ENCODE results near the gene ARRDC3.
A peak's percentile ranks its signal among the peaks of the same experiment; 100 is the strongest.
"Not testable (repeated sequence)": the region's sequence is repeated elsewhere in the genome, so short reads cannot be mapped to it uniquely, and the experiment has no call there.

The ARRDC3 gene

DNA sequence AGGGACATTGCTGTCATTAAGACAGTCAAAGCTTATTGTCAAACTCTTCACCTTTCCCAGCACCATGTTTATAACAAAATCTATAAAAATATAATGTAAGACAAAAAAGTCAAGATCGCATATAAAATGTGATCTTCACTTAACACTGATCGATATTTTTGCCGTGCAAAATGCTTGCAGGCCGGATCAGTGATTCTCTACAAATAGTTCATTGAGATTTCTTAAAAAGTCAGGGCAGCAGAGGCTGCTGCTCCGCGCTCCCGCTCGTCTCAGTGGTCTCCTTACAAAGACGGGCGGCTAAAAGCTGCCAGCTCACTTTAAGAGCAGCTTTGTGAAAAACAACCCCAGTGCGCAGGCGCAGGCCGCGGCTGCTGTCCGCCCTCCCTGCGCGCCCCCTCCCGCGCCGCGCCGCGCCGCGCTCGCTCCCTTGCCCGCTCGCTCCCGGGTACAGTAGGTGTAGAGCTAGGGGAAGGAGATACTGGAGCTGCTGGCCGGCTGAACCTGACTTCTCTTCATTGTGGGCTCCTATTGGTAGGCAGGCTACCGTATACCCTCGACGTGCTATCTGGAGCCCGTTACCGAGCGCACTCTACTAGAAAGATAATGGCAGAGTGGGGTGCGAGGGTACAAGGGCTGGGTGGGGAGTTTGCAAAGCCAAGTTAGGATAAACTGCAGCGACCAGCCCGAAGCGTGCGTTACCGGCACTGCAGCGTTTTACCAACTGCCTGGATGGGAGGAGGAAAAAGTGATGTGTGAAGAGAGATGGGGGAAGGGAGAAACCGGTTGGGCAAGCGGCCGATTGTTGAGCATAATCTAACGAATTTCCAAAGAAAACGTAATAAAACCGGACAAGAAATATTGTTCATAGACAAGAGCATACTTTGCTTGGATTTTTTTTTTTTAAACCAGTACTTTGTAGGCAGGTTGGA lies at the start of gene ARRDC3:
Gene ARRDC3 (minus strand): TSS at position 291 of the 929 bp plus-strand sequence. CDS start 225 bp downstream, at position 66.
- peak; percentile 97 for DNase-seq (ENCODE audit: low spot score)

GRCh38 chr5:91430949-91431348 lies 47.8 kb upstream of the ARRDC3 start:
- no peak for DNase-seq (ENCODE audit: low spot score)

- DNase-seq (ENCODE audit: low spot score) = no peak
Observed at GRCh38 chr5:91424638-91425436, 41.7 kb upstream of the ARRDC3 start.

- no peak for DNase-seq (ENCODE audit: low spot score)
Observed at GRCh38 chr5:91423871-91424270, 40.8 kb upstream of the ARRDC3 start.

DNA sequence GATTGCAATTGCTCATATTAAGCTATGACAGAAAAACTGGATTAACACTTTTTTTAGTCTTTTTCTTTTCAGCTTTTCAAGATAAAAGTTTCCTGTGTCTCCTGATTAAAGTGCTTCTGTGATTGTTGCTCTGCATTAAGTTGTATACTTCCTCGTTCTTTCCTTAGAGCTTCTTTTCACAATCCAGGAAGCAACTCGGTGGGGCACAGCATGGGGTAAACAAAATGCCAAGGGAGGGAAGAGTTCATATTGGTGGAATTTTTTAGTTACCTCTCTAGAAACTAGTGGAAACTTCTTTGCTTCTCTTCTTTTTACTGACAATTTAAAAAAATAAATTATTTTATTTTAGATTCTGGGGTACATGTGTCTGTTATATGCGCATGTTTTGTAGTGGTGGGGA lies 37.8 kb upstream of the ARRDC3 start:
- DNase-seq (ENCODE audit: low spot score) = no peak

DNA sequence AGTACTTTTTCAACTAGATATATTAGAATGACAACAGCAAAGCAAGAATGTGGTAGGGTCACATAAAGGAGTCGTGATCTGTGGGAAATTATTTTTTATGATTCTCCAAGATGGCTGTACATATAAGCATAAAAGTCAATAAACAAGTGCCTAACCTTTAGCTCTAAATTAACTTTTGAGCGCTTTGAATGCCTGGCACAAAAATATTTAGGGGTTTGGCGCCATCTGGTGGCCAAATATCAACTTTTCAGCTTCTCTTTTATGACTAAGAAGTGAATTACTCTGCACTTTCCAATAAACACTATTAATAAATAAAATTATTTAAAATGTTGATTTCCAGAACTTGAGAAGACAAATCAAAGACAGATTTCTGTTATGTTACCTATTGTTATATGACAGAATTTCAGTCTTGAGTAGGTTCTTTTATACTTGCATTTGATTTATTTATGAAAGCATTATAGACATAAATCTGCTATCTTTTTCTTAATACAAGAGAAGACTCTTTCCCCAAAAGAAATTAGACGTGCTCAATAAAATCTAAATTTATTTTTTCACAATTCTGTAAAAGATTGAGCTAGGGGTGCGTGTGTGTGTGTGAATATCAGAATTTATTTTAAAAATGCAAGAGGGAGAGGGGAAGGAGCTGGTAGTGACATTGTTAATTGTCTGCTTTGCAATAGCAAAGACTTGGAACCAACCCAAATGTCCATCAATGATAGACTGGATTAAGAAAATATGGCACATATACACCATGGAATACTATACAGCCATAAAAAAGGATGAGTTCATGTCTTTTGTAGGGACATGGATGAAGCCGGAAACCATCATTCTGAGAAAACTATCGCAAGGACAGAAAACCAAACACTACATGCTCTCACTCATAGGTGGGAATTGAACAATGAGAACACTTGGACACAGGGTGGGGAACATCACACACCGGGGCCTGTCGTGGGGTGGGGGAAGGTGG lies 36.7 kb upstream of the ARRDC3 start:
- DNase-seq (ENCODE audit: low spot score) = peak; percentile 64

DNA sequence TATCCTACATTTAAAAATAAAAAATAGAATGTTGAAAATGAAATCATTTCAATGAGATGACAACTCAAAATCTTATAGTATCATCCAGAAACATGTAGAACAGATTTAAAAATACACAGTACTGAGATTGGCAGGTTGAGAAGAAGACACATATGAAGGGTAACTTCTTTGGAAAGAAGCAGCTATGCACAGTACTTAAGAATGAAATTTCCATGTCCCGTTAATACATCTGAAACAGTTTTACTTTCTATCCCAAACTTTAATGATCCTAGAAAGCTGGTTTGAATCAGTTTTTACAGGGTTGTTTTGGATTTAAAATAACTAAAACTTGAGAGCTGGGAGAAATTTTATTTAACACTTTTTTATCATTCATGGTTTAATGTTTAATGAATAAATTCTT lies 36.0 kb upstream of the ARRDC3 start:
- no peak for DNase-seq (ENCODE audit: low spot score)

DNA sequence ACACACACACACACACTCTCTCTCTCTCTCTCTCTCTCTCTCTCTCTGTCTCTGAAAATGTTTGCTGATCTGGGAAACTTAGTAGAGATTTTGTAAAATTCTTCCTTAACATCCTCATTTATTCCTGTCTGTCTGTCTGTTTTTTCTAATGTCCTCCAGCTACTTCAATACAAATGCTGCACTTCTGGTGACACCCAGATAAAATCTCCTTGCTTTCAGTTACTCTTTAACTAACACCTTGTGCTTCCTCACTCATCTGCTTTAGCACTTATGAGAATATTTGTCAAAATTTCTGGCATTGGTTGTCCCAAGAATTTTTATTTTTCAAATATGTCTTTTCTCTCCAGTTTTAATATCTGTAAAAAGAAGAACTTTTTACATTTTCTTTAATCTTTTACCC lies 35.0 kb upstream of the ARRDC3 start:
- DNase-seq (ENCODE audit: low spot score) = no peak

- no peak for DNase-seq (ENCODE audit: low spot score)
Observed at GRCh38 chr5:91417219-91417618, 34.1 kb upstream of the ARRDC3 start.

DNA sequence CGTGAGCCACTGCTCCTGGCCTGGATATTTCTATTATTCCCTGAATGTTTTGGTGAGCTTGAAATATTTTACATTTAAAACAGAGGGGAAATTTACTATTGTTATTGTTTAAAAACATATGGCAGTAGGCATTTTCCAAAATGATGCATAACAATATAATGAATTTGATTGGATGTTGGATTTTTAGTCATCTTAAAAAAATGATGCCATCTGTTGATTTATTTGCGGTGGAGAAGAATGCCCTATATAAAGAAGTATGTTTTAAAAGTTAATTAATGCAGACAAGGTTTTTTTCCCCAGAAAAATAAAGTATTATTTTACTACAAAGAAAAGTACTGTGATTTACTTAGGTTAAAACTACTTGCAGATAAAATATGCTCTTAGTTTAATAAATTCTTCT lies 33.4 kb upstream of the ARRDC3 start:
- DNase-seq (ENCODE audit: low spot score) = no peak

DNA sequence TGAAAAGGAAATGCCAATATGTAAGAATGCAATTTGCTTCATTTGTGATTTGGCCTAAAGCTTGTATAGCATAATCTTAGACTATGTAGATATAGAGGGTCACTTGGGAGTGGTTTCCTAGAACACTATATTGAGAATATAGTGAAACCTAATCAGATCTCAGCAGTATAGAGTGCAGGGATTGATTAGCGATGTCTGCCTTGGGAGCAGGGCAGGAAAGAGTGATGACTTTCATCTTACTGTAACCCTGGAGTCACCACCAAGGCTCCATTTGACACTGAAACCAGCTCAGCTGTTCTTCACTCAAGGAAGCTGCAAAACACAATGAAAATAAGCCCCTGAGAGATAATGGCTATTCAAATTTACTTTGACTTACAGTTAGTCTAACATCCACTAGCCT lies 26.2 kb upstream of the ARRDC3 start:
- DNase-seq (ENCODE audit: low spot score) = no peak

DNA sequence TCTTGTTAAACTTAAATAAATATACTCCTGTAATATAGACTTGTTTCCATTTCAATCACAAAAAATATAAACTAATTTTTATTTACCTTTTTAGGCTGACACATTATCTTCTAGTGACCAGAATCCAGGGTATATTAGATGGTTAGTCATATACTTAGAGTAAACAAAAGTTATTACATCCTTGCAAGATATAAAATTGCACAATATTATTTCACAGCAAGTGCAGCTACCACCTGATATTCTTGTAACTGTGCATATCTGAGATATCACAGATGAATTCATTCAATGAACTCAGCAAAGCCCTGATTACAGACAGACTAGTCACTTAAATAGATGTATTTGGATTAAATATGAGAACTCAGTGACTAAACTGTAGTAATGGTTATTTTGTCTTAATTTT lies 25.6 kb upstream of the ARRDC3 start:
- no peak for DNase-seq (ENCODE audit: low spot score)

GRCh38 chr5:91407204-91407603 lies 24.1 kb upstream of the ARRDC3 start:
- DNase-seq (ENCODE audit: low spot score) = no peak

DNA sequence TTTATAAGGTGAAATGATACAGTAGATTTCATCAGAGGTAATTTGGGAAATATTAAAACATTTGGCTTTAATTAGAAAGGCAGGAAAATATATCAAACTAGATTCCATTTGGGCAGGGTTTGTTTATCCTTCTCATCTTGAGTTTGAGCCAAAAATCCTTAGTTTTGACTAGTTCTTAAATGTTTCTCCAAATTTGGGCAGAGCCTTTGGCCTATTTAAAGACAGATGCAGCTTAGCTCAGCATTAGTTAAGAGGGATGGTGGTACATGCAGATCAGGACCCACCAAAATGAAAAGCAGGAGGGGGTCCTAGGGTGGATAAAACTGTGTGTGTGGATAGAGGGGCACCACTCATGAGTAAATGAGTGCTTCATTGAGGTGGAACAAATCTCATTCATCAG lies 20.3 kb upstream of the ARRDC3 start:
- no peak for DNase-seq (ENCODE audit: low spot score)

- no peak for DNase-seq (ENCODE audit: low spot score)
Observed at GRCh38 chr5:91401175-91401574, 18.1 kb upstream of the ARRDC3 start.

GRCh38 chr5:91397791-91398190 lies 14.7 kb upstream of the ARRDC3 start:
- DNase-seq (ENCODE audit: low spot score) = no peak

DNA sequence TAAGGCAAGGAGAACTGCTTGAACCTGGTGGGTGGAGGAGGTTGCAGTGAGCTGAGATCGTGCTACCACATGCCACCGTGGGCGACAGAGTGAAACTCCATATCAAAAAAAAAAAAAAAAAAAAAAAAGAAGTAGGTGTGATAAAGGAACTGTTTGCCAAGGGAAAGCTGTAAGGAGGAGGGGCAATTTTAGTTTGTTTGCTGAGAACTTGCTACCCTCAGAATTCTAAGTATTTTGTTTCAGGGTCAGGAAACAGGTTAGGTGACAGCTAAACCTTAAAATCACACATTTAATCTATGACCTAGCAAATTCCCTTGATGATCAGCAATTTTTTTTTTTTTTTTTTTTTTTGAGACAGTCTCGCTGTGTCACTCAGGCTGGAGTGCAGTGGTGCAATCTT lies 7.2 kb upstream of the ARRDC3 start:
- DNase-seq (ENCODE audit: low spot score) = no peak

DNA sequence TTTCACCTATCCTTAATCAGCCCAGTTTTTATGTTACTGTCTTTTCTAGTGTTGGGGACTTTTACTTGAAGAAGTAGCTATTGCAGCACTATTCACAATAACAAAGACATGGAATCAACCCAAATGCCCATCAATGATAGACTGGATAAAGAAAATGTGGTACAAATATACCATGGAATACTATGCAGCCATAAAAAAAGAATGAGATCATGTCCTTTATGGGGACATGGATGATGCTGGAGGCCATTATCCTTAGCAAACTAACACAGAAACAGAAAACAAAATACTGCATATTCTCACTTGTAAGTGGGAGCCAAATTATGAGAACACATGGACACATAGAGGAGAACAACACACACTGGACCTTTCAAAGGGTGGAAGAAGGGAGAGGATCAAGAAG lies 6.4 kb upstream of the ARRDC3 start:
- DNase-seq (ENCODE audit: low spot score) = not testable (repeated sequence)

GRCh38 chr5:91388362-91388761 lies 5.2 kb upstream of the ARRDC3 start:
- DNase-seq (ENCODE audit: low spot score) = no peak

DNA sequence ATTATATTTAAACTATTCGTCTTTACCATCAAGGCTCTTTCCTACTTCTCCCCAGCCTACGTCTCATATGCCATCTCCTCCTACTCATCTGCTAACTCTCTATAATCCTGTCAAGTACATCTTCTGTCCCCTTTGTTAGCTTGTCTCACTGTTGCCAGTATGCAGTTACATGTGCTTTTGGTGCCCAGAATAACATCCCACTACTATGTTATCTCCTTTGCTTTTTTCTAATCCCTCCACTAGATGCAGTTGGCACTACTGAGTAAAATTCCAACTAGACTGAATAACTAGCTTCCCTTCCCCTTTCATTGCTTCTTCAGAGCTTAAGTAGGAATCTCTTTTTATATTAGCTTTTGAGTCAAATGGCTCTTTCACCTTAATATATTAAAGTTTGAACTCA lies 3.0 kb upstream of the ARRDC3 start:
- DNase-seq (ENCODE audit: low spot score) = no peak

- DNase-seq (ENCODE audit: low spot score) = not testable (repeated sequence)
Observed at GRCh38 chr5:91385596-91385995, 2.5 kb upstream of the ARRDC3 start.
